K562 (cell line): ENCODE data around the gene MICAL2. TPM values are rescaled to one million over a fixed set of nuclear protein-coding genes. Genes with fewer than 3 reads are reported as not detected.

Experiments
- ATAC-seq: fragments of 200-7000 bp; cut with Tn5 transposase; 3 replicates; pipeline ENCODE4 v1.9.1; 2020; ENCODE audit warnings: moderate library complexity
- BruUV-seq: library from RNA; stranded (reverse); fragments of 400-500 nt; replicated peaks from 2 replicates; lab custom pipeline; 2021; lab: Mats Ljungman, UMichigan
- CTCF ChIA-PET: fragments of 300-600 bp; formaldehyde crosslinking; extraction: SDS; loops from one replicate; lab custom pipeline; 2021; ENCODE audit warnings: low intra/inter-chr PET ratio; lab: Yijun Ruan, JAX
- POLR2A ChIA-PET: fragments of 300-600, 350-650 bp; sonication (Branson Sonifier 250); formaldehyde crosslinking; extraction: SDS; loops from one replicate; lab custom pipeline; 2021; ENCODE audit warnings: antibody characterized with exemption, inconsistent platforms; lab: Yijun Ruan, JAX
- DNase-seq, 4 experiments: peaks; one replicate each; pipeline versions ENCODE4 v3.0.0 to v3.0.0-alpha.2; 2011 to 2018; ENCODE audit warnings: low spot score in 3 of 4, mixed read lengths in 3 of 4; ENCODE audit errors: extremely low read depth in 1 of 4
- FAIRE-seq: peaks from 2 replicates; lab custom pipeline; 2011; peaks lifted over from hg19 to GRCh38; lab: Jason Lieb, UNC
- H2AFZ ChIP-seq: 2 replicates; pipeline ENCODE4 v1.6.0; 2011; ENCODE audit warnings: low read depth, low read length, control low read depth, inconsistent platforms
- H3K27ac ChIP-seq: fragments of 200-600 bp; 3 replicates; pipeline ENCODE4 v1.8.0; 2011; ENCODE audit warnings: low read depth, mild to moderate bottlenecking, control low read depth, inconsistent platforms, low read length, moderate library complexity, mixed read lengths; ENCODE audit errors: extremely low read depth
- H3K27me3 ChIP-seq, 2 experiments: fragments of 300-600 bp in 1 of 2; 2 replicates in 1 of 2; 3 replicates in 1 of 2; pipeline versions ENCODE4 v1.6.0 to v1.8.0; 2011; ENCODE audit warnings: inconsistent platforms in 2 of 2, low read length in 2 of 2, mild to moderate bottlenecking in 1 of 2, mixed read lengths in 1 of 2, moderate library complexity in 1 of 2; ENCODE audit not compliant: control insufficient read depth in 2 of 2, insufficient read depth in 2 of 2
- H3K36me3 ChIP-seq: fragments of 300-600 bp; 3 replicates; pipeline ENCODE4 v1.8.0; 2011; ENCODE audit warnings: mild to moderate bottlenecking, low read length, inconsistent platforms; ENCODE audit not compliant: control insufficient read depth, insufficient read depth
- H3K4me1 ChIP-seq, 2 experiments: fragments of 200-600 bp in 1 of 2; replicated peaks in 1 of 2; 2 replicates in 1 of 2; 3 replicates in 1 of 2; pipeline versions ENCODE4 v1.5.1 to v1.8.0; 2011; ENCODE audit warnings: inconsistent platforms in 2 of 2, low read length in 2 of 2, mild to moderate bottlenecking in 1 of 2, mixed read lengths in 1 of 2, moderate library complexity in 1 of 2; ENCODE audit not compliant: control insufficient read depth in 2 of 2, insufficient read depth in 2 of 2
- H3K4me2 ChIP-seq: 2 replicates; pipeline ENCODE4 v1.6.1; 2011; ENCODE audit warnings: low read length, control low read depth, inconsistent platforms, mixed read lengths; ENCODE audit not compliant: insufficient read depth
- H3K4me3 ChIP-seq: fragments of 200-600 bp; sonication (generic), shearing (Covaris generic); 2 replicates; pipeline ENCODE4 v1.5.1; 2016; ENCODE audit warnings: control low read depth, inconsistent platforms
- H3K79me2 ChIP-seq: fragments of 200-600 bp; 3 replicates; pipeline ENCODE4 v1.8.0; 2011; ENCODE audit warnings: low read length, inconsistent platforms; ENCODE audit not compliant: control insufficient read depth, insufficient read depth
- H3K9ac ChIP-seq, 2 experiments: 2 replicates each; pipeline versions ENCODE4 v1.6.0 to v1.6.1; 2011; ENCODE audit warnings: low read depth in 2 of 2, low read length in 2 of 2, control low read depth in 1 of 2, inconsistent platforms in 1 of 2, mild to moderate bottlenecking in 1 of 2, mixed read lengths in 1 of 2; ENCODE audit not compliant: insufficient read depth in 1 of 2
- H3K9me1 ChIP-seq: one replicate; pipeline ENCODE4 v1.6.0; 2011; ENCODE audit warnings: inconsistent platforms, mild to moderate bottlenecking, low read length, moderate library complexity; ENCODE audit not compliant: control insufficient read depth, insufficient read depth
- H3K9me3 ChIP-seq: replicated peaks from 2 replicates; pipeline ENCODE4 v1.5.1; 2011; ENCODE audit warnings: low read depth, low read length, inconsistent platforms; ENCODE audit not compliant: control insufficient read depth, insufficient read depth
- H4K20me1 ChIP-seq: replicated peaks from 2 replicates; pipeline ENCODE4 v1.6.1; 2011; ENCODE audit warnings: low read length, inconsistent platforms, mixed read lengths; ENCODE audit not compliant: control insufficient read depth, insufficient read depth
- ARID1B ChIP-seq: fragments of 450-650 bp; IDR thresholded peaks from 2 replicates; pipeline ENCODE4 v1.6.1; 2016; ENCODE audit warnings: antibody characterized with exemption, mild to moderate bottlenecking, inconsistent platforms
- DDX20 ChIP-seq: fragments of 450-650 bp; IDR thresholded peaks from 2 replicates; pipeline ENCODE4 v1.6.1; 2016; ENCODE audit warnings: missing genetic modification characterization, low read depth, mild to moderate bottlenecking, missing compliant biosample characterization, moderate library complexity
- NFE2L1 ChIP-seq: fragments of 450-650 bp; IDR thresholded peaks from 2 replicates; pipeline ENCODE4 v1.6.1; 2016; ENCODE audit warnings: missing genetic modification characterization, low read depth, mild to moderate bottlenecking, missing compliant biosample characterization, moderate library complexity, borderline replicate concordance
- ZNF134 ChIP-seq: fragments of 250-450 bp; sonication (Bioruptor Pico); conservative IDR thresholded peaks from 2 replicates; pipeline ENCODE4 v1.4.0; 2020
- ZNF696 ChIP-seq: fragments of 250-450 bp; sonication (Bioruptor Pico); conservative IDR thresholded peaks from 2 replicates; pipeline ENCODE4 v1.4.0; 2020; ENCODE audit warnings: mild to moderate bottlenecking, moderate library complexity
- WGBS: fragments of 100-300 bp; shearing (Covaris generic); methylation state at CpG from one replicate; pipeline ENCODE4 v1.1.6; 2016; ENCODE audit warnings: low coverage, mixed read lengths; ENCODE audit not compliant: insufficient coverage; ENCODE audit errors: missing lambda C conversion rate; 5-methylcytosine and 5-hydroxymethylcytosine counted together
- in situ Hi-C: fragments of 300-500 bp; cut with MboI; formaldehyde crosslinking; loops from 4 replicates; pipeline ENCODE4 v1.15.0; 2018; ENCODE audit warnings: inconsistent platforms, mixed read lengths
- intact Hi-C: fragments of 100-400 bp; cut with micrococcal nuclease; formaldehyde crosslinking; loops from 2 replicates; pipeline ENCODE4 v1.14.2; 2022
- polyA plus RNA-seq, 8 experiments: library from polyadenylated mRNA; depleted of rRNA in 4 of 8; stranded (reverse) in 5 of 8; unstranded in 3 of 8; fragments of >200 nt; fragmentation: Nextera tagmentation in 2 of 8; fragmentation: Illumina TruSeq in 1 of 8; extraction: Ambion mirVana in 2 of 8; extraction: Trizol in 1 of 8; gene quantifications; 2 replicates each; pipeline versions ENCODE4 v1.2.1 to v1.2.3, GENCODE V29; 2011 to 2014; ENCODE audit warnings: inconsistent platforms in 1 of 8, missing spikeins in 1 of 8
- total RNA-seq, 7 experiments: library from RNA; depleted of rRNA in 6 of 7; stranded (reverse); fragments of >200 nt in 6 of 7; fragmentation: Illumina TruSeq in 2 of 7; extraction: Trizol in 2 of 7; gene quantifications; 2 replicates each; pipeline versions ENCODE4 v1.2.1 to v1.2.3, GENCODE V29; 2011 to 2021; ENCODE audit warnings: low replicate concordance in 1 of 7

MICAL2 gene
- total and polyA plus RNA-seq, 9 of the 15 experiments (the other 6 are each of a cell fraction or from before 2014, with no cell fraction given), result 4.7 to 64.2 (median 33.6) TPM

DNA sequence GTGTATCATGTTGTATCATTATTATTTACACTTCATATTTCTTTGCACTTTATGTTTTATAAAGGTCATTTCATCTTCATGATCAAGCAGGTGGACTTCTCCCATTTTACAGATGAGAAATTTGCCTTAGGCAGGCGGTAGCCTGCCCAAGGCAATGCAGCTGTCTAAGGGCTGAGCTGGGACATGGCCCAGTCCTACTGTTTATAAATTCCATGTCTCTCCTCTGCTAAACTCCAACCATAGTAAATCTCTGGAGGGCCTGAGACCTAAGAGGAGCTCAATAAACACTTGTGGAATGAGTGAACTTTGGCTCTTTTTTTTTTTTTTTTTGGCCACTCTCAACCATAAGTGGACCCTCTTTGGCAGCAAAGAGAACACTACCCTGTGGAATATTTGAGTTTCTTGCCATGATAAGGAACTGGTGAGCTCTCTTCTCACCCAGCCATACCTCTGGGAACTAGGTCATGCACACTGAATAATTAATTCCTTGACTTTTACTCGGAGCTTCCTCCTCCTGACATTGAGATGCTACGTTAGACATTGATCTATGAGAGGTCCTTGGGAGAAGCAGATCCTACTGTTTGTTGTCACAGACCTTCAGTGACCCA, 29.9 kb downstream of the MICAL2 start (continued):
- TF ChIP-seq ZNF696, result no peak

DNA sequence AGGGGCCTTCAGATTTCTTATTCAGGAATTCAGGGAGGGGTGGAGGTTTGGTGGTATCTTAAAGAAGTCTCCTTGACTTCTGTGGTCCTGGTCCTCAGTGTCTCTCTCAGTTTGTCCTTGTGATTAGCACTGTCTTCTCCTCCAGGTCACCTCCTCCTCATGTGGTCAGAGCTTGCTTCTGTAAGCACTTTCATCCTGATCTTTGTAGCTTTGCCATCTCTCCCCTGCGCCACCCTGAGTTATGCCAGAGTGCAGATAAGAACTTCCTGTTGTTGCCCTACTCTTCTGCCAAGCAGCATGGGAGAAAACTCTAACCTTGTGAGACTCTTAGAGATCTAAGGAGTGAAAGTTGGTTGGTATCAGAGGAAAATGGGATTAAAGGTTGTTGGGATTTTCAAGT, 30.9 kb downstream of the MICAL2 start:
- FAIRE-seq, result no peak
- H3K9ac ChIP-seq, result no peak overlapping the region
- no peaks in the 10 kb centered on the region for H3K79me2 ChIP-seq
- in situ Hi-C loops, result no loop called here
- peaks cover 12 to 45% of the 10 kb centered on the region in 2 experiments for H3K4me1 ChIP-seq
- CTCF ChIA-PET, result no interaction called here
- intact Hi-C loops, result no loop called here
- H3K27me3 ChIP-seq, result no peaks in the 10 kb centered on the region
- no peak overlapping the region for H2AFZ ChIP-seq
- TF ChIP-seq ZNF134 (CRISPR knock-in tag), result no peak
- no peak for TF ChIP-seq DDX20 (tag)
- no peak for TF ChIP-seq ARID1B
- TF ChIP-seq NFE2L1 (tag), result no peak
- TF ChIP-seq, all 486 proteins: peak for 0
- no peaks in the 10 kb centered on the region; the same call in 1 of the 2 replicates for H4K20me1 ChIP-seq
- no peaks in the 10 kb centered on the region for H3K9me3 ChIP-seq
- H3K4me2 ChIP-seq, result no peak overlapping the region
- WGBS, result 100% methylated on average over 1 of the region's 1 CpG
- no TSS peak for BruUV-seq
- H3K36me3 ChIP-seq, result peaks cover 27% of the 10 kb centered on the region
- POLR2A ChIA-PET, result interaction anchor here (1.0 kb wide), 1 partner anchor 18 kb away, joined by 3 read pairs; no protein-coding TSS in a partner anchor
- H3K9me1 ChIP-seq, result no peaks in the 10 kb centered on the region
- DNase-seq (no peak), ATAC-seq (no peak)
- H3K4me3 ChIP-seq, result no peak overlapping the region
- no peak overlapping the region for H3K27ac ChIP-seq
